Osteoblast (primary cell): ENCODE measurements around the gene LSM4. TPM values are rescaled to one million over a fixed set of nuclear protein-coding genes. Genes with fewer than 3 reads are reported as not detected.

Experiments
- DNase-seq: peaks from one replicate; pipeline ENCODE4 v3.0.0; 2011; ENCODE audit warnings: low spot score, mixed read lengths; ENCODE audit not compliant: insufficient read length; ENCODE audit errors: missing footprints
- H2AFZ ChIP-seq: 2 replicates; pipeline ENCODE4 v1.6.0; 2011; ENCODE audit warnings: mild to moderate bottlenecking, low read length
- H3K27ac ChIP-seq: 2 replicates; pipeline ENCODE4 v1.5.1; 2011; ENCODE audit warnings: mild to moderate bottlenecking, low read depth, low read length, moderate library complexity
- H3K27me3 ChIP-seq: 2 replicates; pipeline ENCODE4 v1.6.0; 2012; ENCODE audit warnings: mild to moderate bottlenecking, control low read depth, inconsistent platforms, low read length, moderate library complexity; ENCODE audit not compliant: insufficient read depth
- H3K36me3 ChIP-seq: 2 replicates; pipeline ENCODE4 v1.5.1; 2011; ENCODE audit warnings: mild to moderate bottlenecking, low read length, control low read depth, moderate library complexity; ENCODE audit not compliant: insufficient read depth
- H3K4me1 ChIP-seq: 2 replicates; pipeline ENCODE4 v1.5.1; 2011; ENCODE audit warnings: mild to moderate bottlenecking, low read length, control low read depth, moderate library complexity; ENCODE audit not compliant: insufficient read depth
- H3K4me2 ChIP-seq: 2 replicates; pipeline ENCODE4 v1.6.0; 2011; ENCODE audit warnings: mild to moderate bottlenecking, low read length; ENCODE audit not compliant: insufficient read depth
- H3K4me3 ChIP-seq: fragments of 200-600 bp; sonication (generic); 3 replicates; pipeline ENCODE4 v1.5.1; 2012; ENCODE audit warnings: mild to moderate bottlenecking, low read length, inconsistent platforms; ENCODE audit not compliant: insufficient read depth
- H3K79me2 ChIP-seq: 2 replicates; pipeline ENCODE4 v1.6.0; 2012; ENCODE audit warnings: mild to moderate bottlenecking, low read length, control low read depth, inconsistent platforms; ENCODE audit not compliant: insufficient read depth
- H3K9me3 ChIP-seq: 2 replicates; pipeline ENCODE4 v1.5.1; 2011; ENCODE audit warnings: low read depth, low read length, control low read depth
- H4K20me1 ChIP-seq: 2 replicates; pipeline ENCODE4 v1.6.0; 2012; ENCODE audit warnings: mild to moderate bottlenecking, low read length, control low read depth; ENCODE audit not compliant: insufficient read depth
- total RNA-seq: library from RNA; depleted of rRNA; stranded (reverse); fragments of >200 nt; gene quantifications from 2 replicates; pipeline ENCODE4 v1.2.3, GENCODE V29; 2012
- TF ChIP-seq, protein P1 (sequence below): IDR thresholded peaks from 2 replicates; pipeline ENCODE4 v1.5.1; 2011; ENCODE audit warnings: mild to moderate bottlenecking, low read depth, low read length, moderate library complexity; ENCODE audit errors: extremely low read depth

LSM4 gene
- total RNA-seq, 1 donor, result 74.6 TPM

DNA sequence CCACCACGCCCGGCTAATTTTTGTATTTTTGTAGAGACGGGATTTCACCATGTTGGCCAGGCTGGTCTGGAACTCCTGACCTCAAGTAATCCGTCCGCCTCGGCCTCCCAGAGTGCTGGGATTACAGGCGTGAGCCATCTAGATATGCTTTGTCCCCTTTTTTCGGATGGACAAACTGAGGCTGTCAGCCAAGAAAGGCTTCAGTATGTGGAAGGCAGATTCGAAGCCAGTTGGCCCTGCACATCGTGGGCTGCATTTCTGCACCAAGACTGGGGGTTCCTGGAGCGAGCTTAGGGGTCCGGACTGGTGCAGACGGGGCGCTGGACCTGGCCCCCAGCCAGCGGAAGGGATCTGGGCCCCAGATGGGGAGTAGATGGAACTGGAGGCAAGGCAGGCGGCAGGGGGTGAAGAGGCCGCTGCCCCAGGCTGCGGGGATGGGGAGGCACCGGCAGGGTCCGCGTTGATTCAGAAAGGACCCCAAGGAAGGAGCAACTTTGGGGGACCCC lies 31.8 kb downstream of the LSM4 start:
- H3K27ac ChIP-seq, result peak overlapping the region; percentile 94
- no peak overlapping the region for H2AFZ ChIP-seq

DNA sequence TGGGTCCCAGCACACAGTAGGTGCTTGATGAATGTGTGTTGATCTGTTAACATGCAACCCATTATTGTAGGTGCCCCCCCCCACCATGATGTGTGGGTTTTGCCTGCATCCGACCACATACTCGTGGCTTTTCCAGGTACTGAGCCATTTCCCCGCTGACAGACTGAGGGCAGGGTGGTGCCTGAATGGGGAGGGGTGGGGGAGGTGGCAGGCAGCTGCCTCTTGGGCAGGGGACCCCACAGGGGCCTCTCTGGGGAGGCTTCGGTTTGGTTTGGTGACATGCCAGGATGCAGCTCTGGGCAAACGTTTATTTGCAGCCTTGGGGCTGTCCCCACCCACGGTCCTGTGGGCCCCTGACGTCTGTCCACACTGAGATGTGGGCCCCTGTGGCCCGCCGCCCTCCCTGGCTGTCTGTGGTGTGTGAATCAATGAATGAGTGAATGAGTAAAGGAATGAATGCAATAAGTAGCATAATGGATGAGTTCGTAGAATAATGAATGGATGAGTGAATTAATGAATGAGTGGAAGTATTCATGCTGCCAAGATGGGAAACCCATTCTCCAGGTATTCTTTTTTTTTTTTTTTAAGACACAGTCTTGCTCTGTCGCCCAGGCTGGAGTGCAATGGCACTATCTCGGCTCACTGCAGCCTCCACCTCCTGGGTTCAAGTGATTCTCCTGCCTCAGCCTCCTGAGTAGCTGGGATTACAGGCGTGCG lies 32.4 kb downstream of the LSM4 start:
- TF ChIP-seq, protein P1, sequence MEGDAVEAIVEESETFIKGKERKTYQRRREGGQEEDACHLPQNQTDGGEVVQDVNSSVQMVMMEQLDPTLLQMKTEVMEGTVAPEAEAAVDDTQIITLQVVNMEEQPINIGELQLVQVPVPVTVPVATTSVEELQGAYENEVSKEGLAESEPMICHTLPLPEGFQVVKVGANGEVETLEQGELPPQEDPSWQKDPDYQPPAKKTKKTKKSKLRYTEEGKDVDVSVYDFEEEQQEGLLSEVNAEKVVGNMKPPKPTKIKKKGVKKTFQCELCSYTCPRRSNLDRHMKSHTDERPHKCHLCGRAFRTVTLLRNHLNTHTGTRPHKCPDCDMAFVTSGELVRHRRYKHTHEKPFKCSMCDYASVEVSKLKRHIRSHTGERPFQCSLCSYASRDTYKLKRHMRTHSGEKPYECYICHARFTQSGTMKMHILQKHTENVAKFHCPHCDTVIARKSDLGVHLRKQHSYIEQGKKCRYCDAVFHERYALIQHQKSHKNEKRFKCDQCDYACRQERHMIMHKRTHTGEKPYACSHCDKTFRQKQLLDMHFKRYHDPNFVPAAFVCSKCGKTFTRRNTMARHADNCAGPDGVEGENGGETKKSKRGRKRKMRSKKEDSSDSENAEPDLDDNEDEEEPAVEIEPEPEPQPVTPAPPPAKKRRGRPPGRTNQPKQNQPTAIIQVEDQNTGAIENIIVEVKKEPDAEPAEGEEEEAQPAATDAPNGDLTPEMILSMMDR, result no peak
- Histone ChIP-seq H2AFZ (no peak overlapping the region), H3K79me2 (no peaks in the 10 kb centered on the region), H3K27me3 (no peaks in the 10 kb centered on the region), H3K27ac (peak overlapping the region; percentile 56), H3K4me1 (peaks cover 31% of the 10 kb centered on the region), H3K36me3 (no peaks in the 10 kb centered on the region), H3K4me3 (no peak overlapping the region), H4K20me1 (no peaks in the 10 kb centered on the region), H3K4me2 (peak overlapping the region; percentile 23), H3K9me3 (no peaks in the 10 kb centered on the region)
- peak; percentile 86 for DNase-seq

More for the DNA sequence above, 31.8 kb downstream of the LSM4 start:
- no peaks in the 10 kb centered on the region for H3K36me3 ChIP-seq
- no peaks in the 10 kb centered on the region for H3K27me3 ChIP-seq
- H3K9me3 ChIP-seq, result no peaks in the 10 kb centered on the region
- H3K79me2 ChIP-seq, result no peaks in the 10 kb centered on the region
- H4K20me1 ChIP-seq, result no peaks in the 10 kb centered on the region
- H3K4me1 ChIP-seq, result peaks cover 28% of the 10 kb centered on the region
- H3K4me3 ChIP-seq, result peak overlapping the region; percentile 83
- peak overlapping the region; percentile 98 for H3K4me2 ChIP-seq
- DNase-seq, result peak; percentile 76
- TF ChIP-seq, protein P1, result no peak

DNA sequence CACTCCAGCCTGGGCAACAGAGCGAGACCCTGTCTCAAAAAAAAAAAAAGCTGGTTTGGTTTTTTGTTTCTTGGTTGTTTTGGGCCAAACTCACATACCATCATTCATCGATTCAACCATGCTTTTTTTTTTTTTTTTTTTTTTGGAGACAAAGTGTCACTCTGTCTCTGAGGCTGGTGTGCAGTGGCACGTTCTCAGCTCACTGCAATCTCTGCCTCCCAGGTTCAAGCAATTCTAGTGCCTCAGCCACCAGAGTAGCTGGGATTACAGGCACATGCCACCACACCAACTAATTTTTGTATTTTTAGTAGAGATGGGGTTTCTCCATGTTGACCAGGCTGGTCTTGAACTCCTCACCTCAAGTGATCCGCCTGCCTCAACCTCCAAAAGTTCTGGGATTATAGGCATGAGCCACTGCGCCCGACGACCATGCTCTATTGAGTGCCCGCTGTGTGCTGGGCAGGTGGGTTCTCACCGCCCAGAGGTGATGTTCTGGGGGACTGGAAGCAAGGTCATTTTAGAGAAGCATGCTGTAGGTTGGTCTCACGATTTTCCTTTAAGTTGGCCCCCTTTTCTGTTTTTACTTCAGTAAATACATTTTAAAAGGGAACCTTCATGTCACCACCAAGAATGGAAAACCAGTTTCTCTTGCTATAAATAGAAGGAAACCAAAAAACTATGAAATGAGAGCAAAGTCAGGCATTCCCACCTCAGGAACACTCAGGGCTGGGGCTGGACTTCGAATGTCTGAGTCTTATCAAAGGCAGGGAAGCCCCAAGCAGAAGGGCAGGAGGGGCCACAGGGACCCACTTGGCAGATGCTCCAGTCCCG lies 33.2 kb downstream of the LSM4 start:
- DNase-seq, result peak; percentile 30
- H3K4me1 ChIP-seq, result peaks cover 37% of the 10 kb centered on the region
- H3K9me3 ChIP-seq, result no peaks in the 10 kb centered on the region
- H4K20me1 ChIP-seq, result no peaks in the 10 kb centered on the region
- no peaks in the 10 kb centered on the region for H3K27me3 ChIP-seq
- no peak overlapping the region for H2AFZ ChIP-seq
- H3K36me3 ChIP-seq, result no peaks in the 10 kb centered on the region
- H3K27ac ChIP-seq, result peak overlapping the region; percentile 56
- TF ChIP-seq, protein P1, result no peak
- no peaks in the 10 kb centered on the region for H3K79me2 ChIP-seq
- peak overlapping the region; percentile 23 for H3K4me2 ChIP-seq
- H3K4me3 ChIP-seq, result no peak overlapping the region
